Measurements from ENCODE around the gene WNT3A.

WNT3A gene

GRCh38 chr1:228108055-228108690 lies 101.4 kb downstream of the WNT3A start:
- POLR2A ChIA-PET, result interaction anchor here (1.6 to 1.9 kb wide), 2 partner anchors 26 to 33 kb away, joined by 5 to 8 read pairs; partner anchors contain the start of gene ARF1
- Histone ChIP-seq H3K4me1 (ENCODE audit: control insufficient read depth, insufficient read depth, low read length) (0 out of 2 replicates have a peak, but pooled peaks cover 3% of the 10 kb centered on the region), H3K4me3 (ENCODE audit: low read depth, low read length) (peak overlapping the region; percentile 90), H3K36me3 (ENCODE audit: control insufficient read depth in 2 of 2, insufficient read depth in 1 of 2, low read length in 2 of 2) (peaks cover 6 to 33% of the 10 kb centered on the region in 2 experiments), H3K27ac (ENCODE audit: extremely low read depth, low read depth, low read length) (no peak overlapping the region), H3K9me3 (ENCODE audit: control insufficient read depth, insufficient read depth, low read depth, low read length) (no peaks in the 10 kb centered on the region)
- TF ChIP-seq GFI1B (tag by site-specific recombination; IDR thresholded peaks at IDR 0.05), result no peak
- TF ChIP-seq GLIS2 (tag by site-specific recombination; IDR thresholded peaks at IDR 0.05), result no peak
- no peak for TF ChIP-seq ZNF558 (tag by site-specific recombination; IDR thresholded peaks at IDR 0.05)
- no peak for TF ChIP-seq ZNF521 (tag by site-specific recombination; IDR thresholded peaks at IDR 0.05)
- no peak for TF ChIP-seq ZNF324 (tag by site-specific recombination; IDR thresholded peaks at IDR 0.05)
- no peak for TF ChIP-seq GLI4 (tag by site-specific recombination; IDR thresholded peaks at IDR 0.05)
- no peak for TF ChIP-seq BCL11B (tag by site-specific recombination; IDR thresholded peaks at IDR 0.05; ENCODE audit: low read depth)
- no peak for TF ChIP-seq ZNF701 (tag by site-specific recombination; IDR thresholded peaks at IDR 0.05)
- no peak for TF ChIP-seq ZFP41 (tag by site-specific recombination; IDR thresholded peaks at IDR 0.05; ENCODE audit: borderline replicate concordance)
- TF ChIP-seq ZNF610 (tag by site-specific recombination; IDR thresholded peaks at IDR 0.05; ENCODE audit: borderline replicate concordance), result no peak
- TF ChIP-seq HOXD13 (CRISPR knock-in tag; IDR thresholded peaks at IDR 0.05; ENCODE audit: borderline replicate concordance), result no peak
- no peak for TF ChIP-seq ZNF518A (tag by site-specific recombination; conservative IDR thresholded peaks at IDR 0.05; ENCODE audit: low read depth)
- no peak for TF ChIP-seq ZNF354C (tag by site-specific recombination; IDR thresholded peaks at IDR 0.05; ENCODE audit: borderline replicate concordance, low read depth)
- TF ChIP-seq MZF1 (tag by site-specific recombination; IDR thresholded peaks at IDR 0.05; ENCODE audit: borderline replicate concordance), result no peak
- no peak for TF ChIP-seq ZBTB7A (tag by site-specific recombination; IDR thresholded peaks at IDR 0.05; ENCODE audit: low read depth)
- TF ChIP-seq OSR2 (tag by site-specific recombination; IDR thresholded peaks at IDR 0.05), result no peak
- no peak for TF ChIP-seq ZNF19 (tag by site-specific recombination; IDR thresholded peaks at IDR 0.05; ENCODE audit: low read depth)
- no peak for TF ChIP-seq ZNF202 (tag by site-specific recombination; IDR thresholded peaks at IDR 0.05; ENCODE audit: borderline replicate concordance)
- TF ChIP-seq PRDM6 (tag by site-specific recombination; IDR thresholded peaks at IDR 0.05), result no peak
- CTCF ChIA-PET, result interaction anchor here (0.6 to 9.9 kb wide), 3 partner anchors 23 to 1340 kb away, joined by 3 to 57 read pairs (median 4); no protein-coding TSS in a partner anchor
